HG02884 (cell line): ENCODE measurements around the gene SUGP2.

Source experiments
- ATAC-seq: cut with Tn5 transposase; IDR thresholded peaks from one replicate; pipeline ENCODE4 v1.9.1; 2021; ENCODE audit warnings: mild to moderate bottlenecking, moderate library complexity; ENCODE audit not compliant: unreplicated experiment

The SUGP2 gene

GRCh38 chr19:18993115-18993514 lies 40.2 kb downstream of the SUGP2 start:
- ATAC-seq: no peak

GRCh38 chr19:18992696-18993095 lies 40.6 kb downstream of the SUGP2 start:
- no peak for ATAC-seq

- ATAC-seq: no peak
Measured at GRCh38 chr19:18991468-18991867, 41.8 kb downstream of the SUGP2 start.

GRCh38 chr19:18991006-18991405 lies 42.3 kb downstream of the SUGP2 start:
- no peak for ATAC-seq

- no peak for ATAC-seq
Measured at GRCh38 chr19:18990128-18990708, 43.1 kb downstream of the SUGP2 start.

GRCh38 chr19:18989316-18989715 lies 44.0 kb downstream of the SUGP2 start:
- ATAC-seq: no peak

- no peak for ATAC-seq
Measured at GRCh38 chr19:18987456-18987855, 45.9 kb downstream of the SUGP2 start.

GRCh38 chr19:18985257-18985656 lies 48.1 kb downstream of the SUGP2 start:
- ATAC-seq: no peak

- no peak for ATAC-seq
Measured at GRCh38 chr19:18984251-18984650, 49.1 kb downstream of the SUGP2 start.

- no peak for ATAC-seq
Measured at GRCh38 chr19:18982669-18983068, 50.6 kb downstream of the SUGP2 start.

- no peak for ATAC-seq
Measured at GRCh38 chr19:18980432-18981020, 52.8 kb downstream of the SUGP2 start.

- ATAC-seq: no peak
Measured at GRCh38 chr19:18978616-18979015, 54.7 kb downstream of the SUGP2 start.

- no peak for ATAC-seq
Measured at GRCh38 chr19:18975869-18976268, 57.4 kb downstream of the SUGP2 start.

GRCh38 chr19:18975011-18975410 lies 58.3 kb downstream of the SUGP2 start:
- no peak for ATAC-seq

- ATAC-seq: no peak
Measured at GRCh38 chr19:18972851-18973250, 60.5 kb downstream of the SUGP2 start.

- ATAC-seq: no peak
Measured at GRCh38 chr19:18972301-18972811, 61.0 kb downstream of the SUGP2 start.

- no peak for ATAC-seq
Measured at GRCh38 chr19:18969931-18970659, 63.2 kb downstream of the SUGP2 start.

- ATAC-seq: no peak
Measured at GRCh38 chr19:18967358-18968146, 65.8 kb downstream of the SUGP2 start.

GRCh38 chr19:18966307-18966706 lies 67.0 kb downstream of the SUGP2 start:
- no peak for ATAC-seq

GRCh38 chr19:18964121-18964520 lies 69.2 kb downstream of the SUGP2 start:
- no peak for ATAC-seq
